Breast epithelium (tissue), 4 donors: ENCODE data around the gene ABI3BP. TPM values are rescaled to one million over a fixed set of nuclear protein-coding genes. Genes with fewer than 3 reads are reported as not detected.

Experiments
- DNase-seq, 2 donors: peaks; one replicate each; pipeline ENCODE4 v3.0.0-alpha.2; 2019; ENCODE audit warnings: low spot score in 2 of 2
- H3K27ac ChIP-seq, 2 donors: fragments of 200-600 bp; sonication (generic) in 1 of 2; one replicate each; pipeline ENCODE4 v1.5.1; 2016 to 2019; ENCODE audit warnings: mild to moderate bottlenecking in 1 of 2
- H3K27me3 ChIP-seq, 2 donors: fragments of 200-600 bp; sonication (generic) in 1 of 2; one replicate each; pipeline versions ENCODE4 v1.5.1 to v1.6.0; 2017 to 2019; ENCODE audit warnings: control low read depth in 1 of 2, mild to moderate bottlenecking in 1 of 2
- H3K36me3 ChIP-seq: fragments of 200-600 bp; one replicate; pipeline ENCODE4 v1.5.1; 2019
- H3K4me1 ChIP-seq, 2 donors: fragments of 200-600 bp; sonication (generic); one replicate each; pipeline ENCODE4 v1.5.1; 2016 to 2019; ENCODE audit warnings: control low read depth in 1 of 2
- H3K4me3 ChIP-seq, 3 donors: fragments of 200-600 bp; sonication (generic); 1 replicate in 2 of 3; 2 replicates in 1 of 3; pipeline ENCODE4 v1.5.1; 2016 to 2019; ENCODE audit warnings: mild to moderate bottlenecking in 3 of 3, moderate library complexity in 2 of 3
- H3K9me3 ChIP-seq, 2 donors: fragments of 200-600 bp; sonication (generic) in 1 of 2; one replicate each; pipeline ENCODE4 v1.5.1; 2016 to 2019; ENCODE audit warnings: control low read depth in 1 of 2
- CTCF ChIP-seq, 3 donors: fragments of 450-650 bp; IDR thresholded peaks; one replicate each; pipeline ENCODE4 v1.5.1; 2016 to 2017; ENCODE audit warnings: antibody characterized with exemption in 3 of 3, mild to moderate bottlenecking in 3 of 3, moderate library complexity in 3 of 3
- POLR2A ChIP-seq: fragments of 450-650 bp; IDR thresholded peaks from one replicate; pipeline ENCODE4 v1.6.1; 2016; ENCODE audit warnings: antibody characterized with exemption, mild to moderate bottlenecking, moderate library complexity
- POLR2AphosphoS5 ChIP-seq, 3 donors: sonication (generic); formaldehyde crosslinking; IDR thresholded peaks; one replicate each; pipeline ENCODE4 v1.6.1; 2017; ENCODE audit warnings: antibody characterized with exemption in 3 of 3
- intact Hi-C: fragments of 100-400 bp; cut with DNase I; formaldehyde crosslinking; loops from one replicate; pipeline ENCODE4 v1.15.1; 2023; ENCODE audit warnings: low total_unique reads
- total RNA-seq, 3 donors: library from RNA; depleted of rRNA; stranded (reverse); fragments of >200 nt; gene quantifications; one replicate each; pipeline ENCODE4 v1.1.0, GENCODE V29; 2016

Gene ABI3BP
- total RNA-seq, 3 donors from 2014 or later = 17.4 to 170 (median 41.1) TPM

- TF ChIP-seq POLR2AphosphoS5 (IDR thresholded peaks at IDR 0.05) (no peak), POLR2A (no peak), CTCF (IDR thresholded peaks at IDR 0.05) (no peak)
- no peaks in the 10 kb centered on the region for H3K4me1 ChIP-seq
- intact Hi-C loops = no loop called here
Observed at GRCh38 chr3:100815583-100815982, 177.6 kb downstream of the ABI3BP start.

GRCh38 chr3:100813828-100814227 is 179.4 kb downstream of the ABI3BP start:
- DNase-seq = no peak
- Histone ChIP-seq H3K4me1 (no peaks in the 10 kb centered on the region), H3K36me3 (no peaks in the 10 kb centered on the region), H3K27ac (no peak overlapping the region), H3K4me3 (no peak overlapping the region), H3K27me3 (no peaks in the 10 kb centered on the region), H3K9me3 (no peaks in the 10 kb centered on the region)
- intact Hi-C loops = no loop called here
- TF ChIP-seq CTCF (IDR thresholded peaks at IDR 0.05) (no peak), POLR2A (no peak), POLR2AphosphoS5 (IDR thresholded peaks at IDR 0.05) (no peak)

More at GRCh38 chr3:100815583-100815982, 177.6 kb downstream of the ABI3BP start:
- Histone ChIP-seq H3K27ac (no peak overlapping the region), H3K4me3 (no peak overlapping the region), H3K36me3 (no peaks in the 10 kb centered on the region), H3K9me3 (no peaks in the 10 kb centered on the region), H3K27me3 (no peaks in the 10 kb centered on the region)
- DNase-seq = no peak

- Histone ChIP-seq H3K27ac (no peak overlapping the region), H3K27me3 (no peaks in the 10 kb centered on the region), H3K4me1 (no peaks in the 10 kb centered on the region), H3K4me3 (no peak overlapping the region), H3K9me3 (no peaks in the 10 kb centered on the region), H3K36me3 (no peaks in the 10 kb centered on the region)
- TF ChIP-seq CTCF (IDR thresholded peaks at IDR 0.05) (no peak), POLR2AphosphoS5 (IDR thresholded peaks at IDR 0.05) (no peak), POLR2A (no peak)
- intact Hi-C loops = no loop called here
- DNase-seq = no peak
Observed at GRCh38 chr3:100811779-100812507, 181.3 kb downstream of the ABI3BP start.

GRCh38 chr3:100810671-100811070 is 182.6 kb downstream of the ABI3BP start:
- H3K27me3 ChIP-seq = no peaks in the 10 kb centered on the region
- intact Hi-C loops = no loop called here
- TF ChIP-seq POLR2A = no peak
- TF ChIP-seq CTCF (IDR thresholded peaks at IDR 0.05) = no peak
- TF ChIP-seq POLR2AphosphoS5 (IDR thresholded peaks at IDR 0.05) = no peak
- H3K4me3 ChIP-seq = no peak overlapping the region
- H3K4me1 ChIP-seq = no peaks in the 10 kb centered on the region
- no peaks in the 10 kb centered on the region for H3K36me3 ChIP-seq
- no peak overlapping the region for H3K27ac ChIP-seq
- H3K9me3 ChIP-seq = no peaks in the 10 kb centered on the region
- no peak for DNase-seq

GRCh38 chr3:100804631-100805030 is 188.6 kb downstream of the ABI3BP start:
- intact Hi-C loops = no loop called here
- Histone ChIP-seq H3K4me3 (no peak overlapping the region), H3K27ac (no peak overlapping the region), H3K4me1 (no peaks in the 10 kb centered on the region), H3K27me3 (no peaks in the 10 kb centered on the region), H3K36me3 (no peaks in the 10 kb centered on the region), H3K9me3 (no peaks in the 10 kb centered on the region)
- TF ChIP-seq CTCF (IDR thresholded peaks at IDR 0.05) (no peak), POLR2AphosphoS5 (IDR thresholded peaks at IDR 0.05) (no peak), POLR2A (no peak)
- DNase-seq = no peak
